Smooth muscle cell (in vitro differentiated cells): Measurements from ENCODE around the gene BEST1. TPM values are rescaled to one million over a fixed set of nuclear protein-coding genes. Genes with fewer than 3 reads are reported as not detected.

Experiments used
- DNase-seq: peaks from one replicate; lab custom pipeline; 2025; ENCODE audit not compliant: unreplicated experiment; lab: John Stamatoyannopoulos, UW
- H2AFZ ChIP-seq: fragments of 200-600 bp; sonication (generic); 2 replicates; pipeline ENCODE4 v1.6.0; 2016; ENCODE audit warnings: antibody characterized with exemption, low read depth, mild to moderate bottlenecking
- H3F3A ChIP-seq: fragments of 200-600 bp; sonication (generic); 2 replicates; pipeline ENCODE4 v1.6.0; 2017; ENCODE audit warnings: antibody characterized with exemption, low read depth
- H3K27ac ChIP-seq: fragments of 200-600 bp; sonication (generic); 2 replicates; pipeline ENCODE4 v1.5.1; 2016; ENCODE audit warnings: low read depth, mild to moderate bottlenecking
- H3K27me3 ChIP-seq: fragments of 200-600 bp; sonication (generic); 2 replicates; pipeline ENCODE4 v1.6.1; 2016; ENCODE audit warnings: low read depth, mild to moderate bottlenecking
- H3K36me3 ChIP-seq: fragments of 200-600 bp; sonication (generic); 2 replicates; pipeline ENCODE4 v1.5.1; 2016; ENCODE audit warnings: low read depth
- H3K4me1 ChIP-seq: fragments of 200-600 bp; sonication (generic); 2 replicates; pipeline ENCODE4 v1.5.1; 2016; ENCODE audit warnings: low read depth
- H3K4me2 ChIP-seq: fragments of 200-600 bp; sonication (generic); 2 replicates; pipeline ENCODE4 v1.6.0; 2016; ENCODE audit warnings: mild to moderate bottlenecking
- H3K4me3 ChIP-seq: fragments of 200-600 bp; sonication (generic); 2 replicates; pipeline ENCODE4 v1.5.1; 2016; ENCODE audit warnings: mild to moderate bottlenecking
- H3K79me2 ChIP-seq: fragments of 200-600 bp; sonication (generic); 2 replicates; pipeline ENCODE4 v1.6.0; 2016; ENCODE audit warnings: low read depth, mild to moderate bottlenecking
- H3K9ac ChIP-seq: fragments of 200-600 bp; sonication (generic); 2 replicates; pipeline ENCODE4 v1.6.0; 2016; ENCODE audit warnings: low read depth
- H3K9me3 ChIP-seq: fragments of 200-600 bp; sonication (generic); replicated peaks from 2 replicates; pipeline ENCODE4 v1.5.1; 2016; ENCODE audit warnings: low read depth
- H4K20me1 ChIP-seq: fragments of 200-600 bp; sonication (generic); 2 replicates; pipeline ENCODE4 v1.6.0; 2016; ENCODE audit warnings: low read depth
- WGBS: methylation state at CpG from one replicate; pipeline ENCODE4 v1.1.7; 2016; ENCODE audit warnings: low lambda C conversion rate; 5-methylcytosine and 5-hydroxymethylcytosine counted together
- polyA plus RNA-seq: library from polyadenylated mRNA; unstranded; fragments of >200 nt; fragmentation: Nextera tagmentation; extraction: Ambion mirVana; gene quantifications from 2 replicates; pipeline ENCODE4 v1.2.1, GENCODE V29; 2016
- total RNA-seq: library from RNA; depleted of rRNA; stranded (reverse); fragments of >200 nt; gene quantifications from 2 replicates; pipeline ENCODE4 v1.2.3, GENCODE V29; 2014
- TF ChIP-seq, protein P1 (sequence below): fragments of 200-600 bp; sonication (generic); IDR thresholded peaks from 2 replicates; pipeline ENCODE4 v1.5.1; 2017; ENCODE audit warnings: borderline replicate concordance, mild to moderate bottlenecking, antibody characterized with exemption; ENCODE audit not compliant: insufficient read depth, poor library complexity, severe bottlenecking

Gene BEST1
- total and polyA plus RNA-seq, 2 experiments from 2014 or later: 1.6 to 2.4 TPM

DNA sequence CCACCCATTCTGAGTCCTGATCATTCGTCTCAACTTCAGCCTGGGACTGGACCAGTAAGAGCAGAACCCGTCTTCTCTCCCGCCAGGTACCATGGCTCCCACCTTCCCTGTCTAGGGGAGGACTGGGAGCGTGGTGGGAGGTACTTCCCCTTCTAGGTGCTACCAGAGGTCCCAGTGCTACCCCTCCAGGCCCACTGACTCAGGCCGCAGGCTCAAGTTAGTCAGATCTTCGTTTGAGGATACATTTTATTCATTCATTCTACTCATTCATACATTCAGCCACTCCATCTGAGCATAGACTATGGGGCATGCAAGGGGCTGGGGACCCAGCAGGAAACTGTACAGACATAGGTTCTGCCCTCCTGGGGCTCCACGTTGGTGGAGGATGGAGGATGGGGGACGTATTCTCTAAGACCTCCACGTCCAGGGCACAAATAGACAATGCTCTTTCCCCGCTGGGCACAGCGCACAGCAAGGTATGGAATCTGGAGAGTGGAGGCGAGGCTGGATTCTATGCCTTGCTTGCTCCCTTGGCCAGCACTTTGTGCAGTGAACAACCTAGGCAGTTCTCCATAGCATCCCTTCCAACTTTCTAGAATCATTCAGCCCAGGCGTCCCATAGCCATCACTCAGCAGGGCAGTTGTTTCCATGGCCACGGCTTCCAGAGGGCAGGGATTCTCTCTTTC lies 31.8 kb upstream of the BEST1 start:
- Histone ChIP-seq H3K4me2 (peak overlapping the region; percentile 97), H3K27ac (no peak overlapping the region), H3K4me1 (peaks cover 8% of the 10 kb centered on the region), H4K20me1 (no peaks in the 10 kb centered on the region), H3K9ac (no peak overlapping the region), H3K4me3 (peak overlapping the region; percentile 67), H2AFZ (no peak overlapping the region), H3K9me3 (no peaks in the 10 kb centered on the region), H3K36me3 (no peaks in the 10 kb centered on the region), H3K27me3 (no peaks in the 10 kb centered on the region), H3K79me2 (no peaks in the 10 kb centered on the region), H3F3A (peaks cover 8% of the 10 kb centered on the region)
- DNase-seq: no peak
- TF ChIP-seq, protein P1, sequence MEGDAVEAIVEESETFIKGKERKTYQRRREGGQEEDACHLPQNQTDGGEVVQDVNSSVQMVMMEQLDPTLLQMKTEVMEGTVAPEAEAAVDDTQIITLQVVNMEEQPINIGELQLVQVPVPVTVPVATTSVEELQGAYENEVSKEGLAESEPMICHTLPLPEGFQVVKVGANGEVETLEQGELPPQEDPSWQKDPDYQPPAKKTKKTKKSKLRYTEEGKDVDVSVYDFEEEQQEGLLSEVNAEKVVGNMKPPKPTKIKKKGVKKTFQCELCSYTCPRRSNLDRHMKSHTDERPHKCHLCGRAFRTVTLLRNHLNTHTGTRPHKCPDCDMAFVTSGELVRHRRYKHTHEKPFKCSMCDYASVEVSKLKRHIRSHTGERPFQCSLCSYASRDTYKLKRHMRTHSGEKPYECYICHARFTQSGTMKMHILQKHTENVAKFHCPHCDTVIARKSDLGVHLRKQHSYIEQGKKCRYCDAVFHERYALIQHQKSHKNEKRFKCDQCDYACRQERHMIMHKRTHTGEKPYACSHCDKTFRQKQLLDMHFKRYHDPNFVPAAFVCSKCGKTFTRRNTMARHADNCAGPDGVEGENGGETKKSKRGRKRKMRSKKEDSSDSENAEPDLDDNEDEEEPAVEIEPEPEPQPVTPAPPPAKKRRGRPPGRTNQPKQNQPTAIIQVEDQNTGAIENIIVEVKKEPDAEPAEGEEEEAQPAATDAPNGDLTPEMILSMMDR: no peak
- 91% methylated on average over 14 of the region's 14 CpGs for WGBS

DNA sequence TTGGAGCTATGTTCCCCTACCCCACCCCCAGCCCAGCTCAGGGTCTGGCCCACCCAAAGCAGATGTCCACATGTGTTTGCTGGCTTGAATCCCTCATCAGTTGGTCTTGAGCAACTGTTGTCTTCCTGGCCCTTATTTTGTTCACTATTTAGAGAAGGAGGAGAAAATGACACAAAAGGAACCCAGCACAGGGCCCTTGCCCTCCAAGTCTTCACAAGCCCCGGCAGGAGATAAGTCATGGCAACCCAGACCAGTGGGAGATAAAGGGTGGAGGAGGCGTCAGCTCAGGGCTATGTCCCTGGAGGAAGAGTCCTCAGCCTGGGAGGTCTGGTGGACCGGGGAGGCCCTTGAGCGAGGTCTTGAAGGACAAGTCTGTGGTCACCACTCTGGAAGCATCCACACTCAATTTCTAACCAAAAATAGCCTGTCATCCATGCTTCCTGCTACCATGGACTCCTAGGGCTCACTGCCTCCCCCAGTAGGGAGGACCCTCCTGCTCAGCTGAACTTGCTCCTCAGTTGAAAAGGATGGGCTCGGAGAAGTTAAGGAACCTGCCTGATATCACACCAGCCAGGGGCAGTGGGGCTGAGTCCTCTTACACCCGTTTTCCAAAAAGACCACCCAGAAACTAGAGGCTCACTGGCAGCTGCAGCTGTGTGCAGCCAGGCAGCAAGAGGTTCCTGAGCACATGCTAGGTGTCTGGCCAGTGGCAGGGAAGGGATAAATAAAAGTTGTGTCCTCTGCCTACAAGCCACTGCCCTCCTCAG lies 31.0 kb upstream of the BEST1 start:
- TF ChIP-seq, protein P1: no peak
- 51% methylated on average over 6 of the region's 6 CpGs for WGBS
- no peak for DNase-seq
- peaks cover 10% of the 10 kb centered on the region for H3F3A ChIP-seq
- no peaks in the 10 kb centered on the region for H3K36me3 ChIP-seq
- no peaks in the 10 kb centered on the region for H3K27me3 ChIP-seq
- no peak overlapping the region for H3K4me3 ChIP-seq
- no peaks in the 10 kb centered on the region for H4K20me1 ChIP-seq
- H3K4me2 ChIP-seq: no peak overlapping the region
- H3K4me1 ChIP-seq: peaks cover 12% of the 10 kb centered on the region
- no peak overlapping the region for H3K27ac ChIP-seq
- H2AFZ ChIP-seq: no peak overlapping the region
- H3K9ac ChIP-seq: no peak overlapping the region
- H3K9me3 ChIP-seq: no peaks in the 10 kb centered on the region
- no peaks in the 10 kb centered on the region for H3K79me2 ChIP-seq

DNA sequence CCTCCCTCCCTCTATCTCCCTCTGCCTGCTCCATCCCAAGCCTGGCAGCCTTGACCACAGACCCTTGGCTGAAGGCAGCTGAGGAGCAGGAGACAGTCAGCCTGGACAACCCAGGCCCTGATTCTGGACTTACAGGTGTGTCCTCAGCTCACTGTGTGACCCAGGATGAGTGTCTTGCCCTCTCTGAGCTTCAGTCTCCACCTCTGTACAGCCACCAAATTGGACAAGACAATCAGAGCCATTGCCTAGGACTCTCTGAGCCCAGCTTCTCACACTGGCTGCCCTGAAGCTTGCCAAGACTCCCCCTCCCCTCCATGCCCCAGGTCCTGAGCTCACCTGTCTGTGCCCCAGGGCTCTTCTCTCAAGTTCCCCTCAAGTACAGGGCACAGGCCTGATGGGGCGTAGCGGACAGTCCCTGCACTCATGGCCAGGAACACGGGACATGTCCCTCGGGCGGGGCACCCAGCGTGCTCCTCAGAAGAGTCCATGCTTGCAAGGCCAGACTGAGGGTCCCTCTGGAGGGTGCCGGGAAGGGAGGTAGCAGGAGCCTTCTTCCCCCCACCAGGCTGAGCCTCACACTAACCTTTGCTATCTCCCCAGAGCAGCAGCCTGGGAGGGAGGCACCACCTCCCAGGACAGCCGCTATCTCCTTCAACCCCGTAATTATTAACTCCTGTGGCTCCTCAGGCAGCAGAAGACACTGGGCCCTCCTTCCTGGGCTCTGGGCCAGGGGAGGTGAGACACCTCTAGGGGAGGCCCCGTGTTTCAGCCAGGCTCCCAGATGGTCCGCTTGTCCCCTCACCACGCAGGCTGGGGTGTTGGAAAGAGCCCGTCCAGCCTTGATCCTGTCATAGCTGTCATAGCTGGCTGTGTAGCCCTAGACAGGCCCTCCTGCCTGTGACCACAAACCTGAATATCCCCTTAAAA lies 30.2 kb upstream of the BEST1 start:
- H4K20me1 ChIP-seq: no peaks in the 10 kb centered on the region
- no peaks in the 10 kb centered on the region for H3K36me3 ChIP-seq
- DNase-seq: no peak
- H3K27ac ChIP-seq: no peak overlapping the region
- 66% methylated on average over 13 of the region's 13 CpGs for WGBS
- peaks cover 10% of the 10 kb centered on the region for H3F3A ChIP-seq
- H3K4me1 ChIP-seq: peaks cover 12% of the 10 kb centered on the region
- TF ChIP-seq, protein P1: no peak
- no peak overlapping the region for H3K9ac ChIP-seq
- no peak overlapping the region for H2AFZ ChIP-seq
- no peak overlapping the region for H3K4me2 ChIP-seq
- H3K4me3 ChIP-seq: no peak overlapping the region
- no peaks in the 10 kb centered on the region for H3K9me3 ChIP-seq
- no peaks in the 10 kb centered on the region for H3K27me3 ChIP-seq
- no peaks in the 10 kb centered on the region for H3K79me2 ChIP-seq
